Uterus (tissue), 4 donors: ENCODE results near the gene TMEM255B. TPM values are rescaled to one million over a fixed set of nuclear protein-coding genes. Genes with fewer than 3 reads are reported as not detected.

Experiments used
- DNase-seq, 2 donors: peaks; one replicate each; pipeline ENCODE4 v3.0.0-alpha.2; 2019 to 2020
- H3K27ac ChIP-seq, 2 donors: fragments of 200-600 bp; sonication (generic); 1 replicate in 1 of 2; 2 replicates in 1 of 2; pipeline ENCODE4 v1.5.1; 2016 to 2018
- H3K27me3 ChIP-seq, 2 donors: fragments of 200-600 bp; sonication (generic); one replicate each; pipeline ENCODE4 v1.5.1; 2018 to 2019; ENCODE audit warnings: control low read depth in 1 of 2
- H3K36me3 ChIP-seq, 2 donors: fragments of 200-600 bp; sonication (generic); one replicate each; pipeline ENCODE4 v1.5.1; 2019; ENCODE audit warnings: control low read depth in 1 of 2
- H3K4me1 ChIP-seq, 2 donors: fragments of 200-600 bp; sonication (generic); one replicate each; pipeline ENCODE4 v1.5.1; 2018 to 2019; ENCODE audit warnings: control low read depth in 1 of 2
- H3K4me3 ChIP-seq, 2 donors: fragments of 200-600 bp; sonication (generic); 1 replicate in 1 of 2; 2 replicates in 1 of 2; pipeline ENCODE4 v1.5.1; 2018 to 2019; ENCODE audit warnings: mild to moderate bottlenecking in 1 of 2
- H3K9me3 ChIP-seq, 2 donors: fragments of 200-600 bp; sonication (generic); one replicate each; pipeline ENCODE4 v1.5.1; 2019; ENCODE audit warnings: control low read depth in 1 of 2
- CTCF ChIP-seq, 4 experiments: fragments of 200-600 bp in 2 of 4; fragments of 450-650 bp in 2 of 4; sonication (generic) in 2 of 4; IDR thresholded peaks; one replicate each; pipeline ENCODE4 v1.5.1; 2016 to 2019; ENCODE audit warnings: antibody characterized with exemption in 4 of 4, mild to moderate bottlenecking in 2 of 4, moderate library complexity in 1 of 4
- POLR2A ChIP-seq, 2 donors: fragments of 450-650 bp; IDR thresholded peaks; one replicate each; pipeline ENCODE4 v1.6.1; 2016; ENCODE audit warnings: antibody characterized with exemption in 2 of 2, mild to moderate bottlenecking in 1 of 2, moderate library complexity in 1 of 2
- intact Hi-C: fragments of 100-400 bp; cut with DNase I; formaldehyde crosslinking; loops from one replicate; pipeline ENCODE4 v1.15.1; 2023; ENCODE audit warnings: low total_unique reads
- total RNA-seq, 4 donors: library from RNA; depleted of rRNA in 3 of 4; stranded (reverse); fragments of >200 nt in 3 of 4; gene quantifications; one replicate each; pipeline versions ENCODE4 v1.1.0 to v1.2.4, GENCODE V29; 2014 to 2023
- donor health status: DM: yes; HTN: yes; CAD: no.

TMEM255B gene
- total RNA-seq, 4 donors from 2014 or later, result 1.8 to 143 (median 33.2) TPM

GRCh38 chr13:113845723-113846635 is 87.0 kb downstream of the TMEM255B start:
- Histone ChIP-seq H3K4me3 (no peak overlapping the region), H3K27ac (no peak overlapping the region), H3K9me3 (no peaks in the 10 kb centered on the region), H3K27me3 (no peaks in the 10 kb centered on the region), H3K4me1 (peaks cover 0 to 12% of the 10 kb centered on the region in 2 donors), H3K36me3 (no peaks in the 10 kb centered on the region)
- intact Hi-C loops, result no loop called here
- TF ChIP-seq CTCF (IDR thresholded peaks at IDR 0.05) (no peak), POLR2A (IDR thresholded peaks at IDR 0.05) (no peak)
- peak; percentile 8 to 16 for DNase-seq

- no peak for TF ChIP-seq POLR2A (IDR thresholded peaks at IDR 0.05)
- no peak for TF ChIP-seq CTCF (IDR thresholded peaks at IDR 0.05)
- H3K27me3 ChIP-seq, result no peaks in the 10 kb centered on the region
- peaks cover 0 to 12% of the 10 kb centered on the region in 2 donors for H3K4me1 ChIP-seq
- H3K9me3 ChIP-seq, result no peaks in the 10 kb centered on the region
- H3K27ac ChIP-seq, result no peak overlapping the region
- DNase-seq, result peak in 1 of 2 donors; percentile 15
- intact Hi-C loops, result no loop called here
- no peak overlapping the region for H3K4me3 ChIP-seq
- no peaks in the 10 kb centered on the region for H3K36me3 ChIP-seq
Observed at GRCh38 chr13:113846636-113847318, 87.8 kb downstream of the TMEM255B start.

GRCh38 chr13:113848020-113848419 is 89.0 kb downstream of the TMEM255B start:
- peak in 1 of 2 donors; percentile 11 for DNase-seq
- intact Hi-C loops, result no loop called here
- Histone ChIP-seq H3K36me3 (no peaks in the 10 kb centered on the region), H3K4me1 (peaks cover 7 to 18% of the 10 kb centered on the region in 2 donors), H3K9me3 (no peaks in the 10 kb centered on the region), H3K27me3 (no peaks in the 10 kb centered on the region), H3K4me3 (no peak overlapping the region), H3K27ac (no peak overlapping the region)
- TF ChIP-seq POLR2A (IDR thresholded peaks at IDR 0.05) (no peak), CTCF (IDR thresholded peaks at IDR 0.05) (no peak)

- H3K4me3 ChIP-seq, result no peak overlapping the region
- H3K4me1 ChIP-seq, result peaks cover 11 to 22% of the 10 kb centered on the region in 2 donors
- H3K27ac ChIP-seq, result peak overlapping the region; percentile 23 to 25
- intact Hi-C loops, result no loop called here
- H3K36me3 ChIP-seq, result no peaks in the 10 kb centered on the region
- TF ChIP-seq CTCF (IDR thresholded peaks at IDR 0.05) (no peak), POLR2A (IDR thresholded peaks at IDR 0.05) (no peak)
- H3K27me3 ChIP-seq, result no peaks in the 10 kb centered on the region
- peak in 1 of 2 donors; percentile 13 for DNase-seq
- H3K9me3 ChIP-seq, result no peaks in the 10 kb centered on the region
Observed at GRCh38 chr13:113848431-113849260, 89.6 kb downstream of the TMEM255B start.
